Lower leg skin (tissue), 4 donors: Measurements from ENCODE around the gene SLC25A46. TPM values are rescaled to one million over a fixed set of nuclear protein-coding genes. Genes with fewer than 3 reads are reported as not detected.

Experiments used
- DNase-seq, 2 donors: peaks; one replicate each; pipeline ENCODE4 v3.0.0-alpha.2; 2019; ENCODE audit warnings: low spot score in 2 of 2
- H3K4me3 ChIP-seq: fragments of 200-600 bp; sonication (generic); 2 replicates; pipeline ENCODE4 v1.5.1; 2017; ENCODE audit warnings: mild to moderate bottlenecking, low read depth; ENCODE audit not compliant: poor library complexity, severe bottlenecking
- POLR2A ChIP-seq, 2 donors: fragments of 450-650 bp; IDR thresholded peaks; one replicate each; pipeline ENCODE4 v1.6.1; 2016 to 2017; ENCODE audit warnings: antibody characterized with exemption in 2 of 2, mild to moderate bottlenecking in 1 of 2, moderate library complexity in 1 of 2
- WGBS, 2 donors: methylation state at CpG; one replicate each; pipeline ENCODE4 v1.1.5; 2018; 5-methylcytosine and 5-hydroxymethylcytosine counted together
- intact Hi-C: fragments of 100-400 bp; cut with DNase I; formaldehyde crosslinking; loops from one replicate; pipeline ENCODE4 v1.15.0; 2023; ENCODE audit warnings: low total_unique reads
- total RNA-seq, 4 donors: library from RNA; depleted of rRNA; stranded (reverse); fragments of >200 nt; gene quantifications; one replicate each; pipeline ENCODE4 v1.1.0, GENCODE V29; 2016
- TF ChIP-seq, protein P1 (sequence below), 3 donors: fragments of 450-650 bp; IDR thresholded peaks; one replicate each; pipeline ENCODE4 v1.5.1; 2016; ENCODE audit warnings: antibody characterized with exemption in 3 of 3, mild to moderate bottlenecking in 3 of 3, moderate library complexity in 2 of 3

The SLC25A46 gene
- total RNA-seq, 4 donors from 2014 or later: 36.6 to 44.7 (median 43.4) TPM

DNA sequence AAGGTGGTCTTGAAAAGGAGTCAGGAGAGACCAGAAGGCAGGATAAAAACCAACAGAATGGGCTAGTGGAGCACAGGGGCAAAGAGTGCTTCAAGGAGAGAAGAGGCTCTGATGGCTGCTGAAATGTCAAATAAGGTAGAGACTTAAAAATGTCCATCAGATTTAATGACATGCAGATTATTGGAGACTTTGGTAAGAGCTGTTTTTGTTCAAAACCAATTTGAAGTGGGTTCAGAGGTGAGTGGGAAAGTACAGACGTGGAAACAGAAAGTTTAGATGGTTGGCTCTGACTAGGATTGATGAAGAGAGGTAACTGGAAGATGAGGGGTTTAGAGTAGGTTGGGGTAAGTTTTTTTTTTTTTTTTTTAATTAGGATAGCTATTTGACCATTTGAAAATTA is 14.1 kb downstream of the SLC25A46 start:
- H3K4me3 ChIP-seq: no peak overlapping the region
- no peak for DNase-seq
- TF ChIP-seq, protein P1, sequence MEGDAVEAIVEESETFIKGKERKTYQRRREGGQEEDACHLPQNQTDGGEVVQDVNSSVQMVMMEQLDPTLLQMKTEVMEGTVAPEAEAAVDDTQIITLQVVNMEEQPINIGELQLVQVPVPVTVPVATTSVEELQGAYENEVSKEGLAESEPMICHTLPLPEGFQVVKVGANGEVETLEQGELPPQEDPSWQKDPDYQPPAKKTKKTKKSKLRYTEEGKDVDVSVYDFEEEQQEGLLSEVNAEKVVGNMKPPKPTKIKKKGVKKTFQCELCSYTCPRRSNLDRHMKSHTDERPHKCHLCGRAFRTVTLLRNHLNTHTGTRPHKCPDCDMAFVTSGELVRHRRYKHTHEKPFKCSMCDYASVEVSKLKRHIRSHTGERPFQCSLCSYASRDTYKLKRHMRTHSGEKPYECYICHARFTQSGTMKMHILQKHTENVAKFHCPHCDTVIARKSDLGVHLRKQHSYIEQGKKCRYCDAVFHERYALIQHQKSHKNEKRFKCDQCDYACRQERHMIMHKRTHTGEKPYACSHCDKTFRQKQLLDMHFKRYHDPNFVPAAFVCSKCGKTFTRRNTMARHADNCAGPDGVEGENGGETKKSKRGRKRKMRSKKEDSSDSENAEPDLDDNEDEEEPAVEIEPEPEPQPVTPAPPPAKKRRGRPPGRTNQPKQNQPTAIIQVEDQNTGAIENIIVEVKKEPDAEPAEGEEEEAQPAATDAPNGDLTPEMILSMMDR (IDR thresholded peaks at IDR 0.05): no peak
- TF ChIP-seq POLR2A (IDR thresholded peaks at IDR 0.05): no peak
- intact Hi-C loops: loop anchor here (10.0 kb wide), 1 partner anchor 312 kb away; no protein-coding TSS in a partner anchor
- WGBS, 2 donors: 81 to 90% methylated on average over 1 of the region's 1 CpG

DNA sequence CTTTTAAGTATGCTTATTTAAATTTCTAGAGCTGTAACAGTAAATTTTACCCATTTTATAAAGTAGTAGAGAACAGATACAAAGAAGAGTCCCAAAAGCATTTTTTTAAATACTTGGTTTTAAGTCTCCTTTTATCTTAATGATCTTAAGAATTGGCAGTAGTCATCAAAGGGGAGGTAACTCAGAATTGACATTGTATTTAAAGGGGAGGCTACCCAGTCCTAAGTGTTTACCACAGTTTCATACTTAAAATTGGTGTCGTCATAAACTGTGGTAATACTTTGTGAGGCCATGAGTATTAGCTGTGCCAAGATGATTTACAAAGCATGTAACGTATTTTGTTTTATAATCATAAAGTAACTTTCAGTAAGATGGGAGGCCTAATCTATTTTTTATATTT is 14.8 kb downstream of the SLC25A46 start:
- intact Hi-C loops: loop anchor here (10.0 kb wide), 1 partner anchor 311 kb away; no protein-coding TSS in a partner anchor
- TF ChIP-seq POLR2A (IDR thresholded peaks at IDR 0.05): no peak
- TF ChIP-seq, protein P1 (IDR thresholded peaks at IDR 0.05): no peak
- 89 to 95% methylated on average over 2 of the region's 2 CpGs for WGBS, 2 donors
- no peak for DNase-seq
- H3K4me3 ChIP-seq: no peak overlapping the region

DNA sequence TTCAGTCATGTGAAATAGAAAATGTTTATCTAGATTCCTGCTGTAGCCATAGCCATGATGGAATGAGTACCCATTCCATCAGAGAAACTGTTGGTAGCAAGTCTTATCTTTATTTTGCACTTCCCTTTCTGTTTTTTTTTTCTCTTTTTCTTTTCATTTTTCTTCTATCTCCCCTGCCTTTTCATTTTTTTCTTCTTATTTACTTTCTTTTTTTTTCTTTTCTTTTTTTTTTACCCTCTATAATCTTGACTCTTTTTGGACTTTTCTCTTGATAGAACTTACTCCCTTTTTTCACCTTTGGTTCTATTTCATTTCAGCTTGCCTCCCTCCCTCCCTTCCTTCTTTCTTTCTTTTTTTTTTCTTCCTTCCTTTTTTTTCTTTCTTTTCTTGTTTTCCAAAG is 15.4 kb downstream of the SLC25A46 start:
- TF ChIP-seq, protein P1 (IDR thresholded peaks at IDR 0.05): no peak
- no peak for TF ChIP-seq POLR2A (IDR thresholded peaks at IDR 0.05)

DNA sequence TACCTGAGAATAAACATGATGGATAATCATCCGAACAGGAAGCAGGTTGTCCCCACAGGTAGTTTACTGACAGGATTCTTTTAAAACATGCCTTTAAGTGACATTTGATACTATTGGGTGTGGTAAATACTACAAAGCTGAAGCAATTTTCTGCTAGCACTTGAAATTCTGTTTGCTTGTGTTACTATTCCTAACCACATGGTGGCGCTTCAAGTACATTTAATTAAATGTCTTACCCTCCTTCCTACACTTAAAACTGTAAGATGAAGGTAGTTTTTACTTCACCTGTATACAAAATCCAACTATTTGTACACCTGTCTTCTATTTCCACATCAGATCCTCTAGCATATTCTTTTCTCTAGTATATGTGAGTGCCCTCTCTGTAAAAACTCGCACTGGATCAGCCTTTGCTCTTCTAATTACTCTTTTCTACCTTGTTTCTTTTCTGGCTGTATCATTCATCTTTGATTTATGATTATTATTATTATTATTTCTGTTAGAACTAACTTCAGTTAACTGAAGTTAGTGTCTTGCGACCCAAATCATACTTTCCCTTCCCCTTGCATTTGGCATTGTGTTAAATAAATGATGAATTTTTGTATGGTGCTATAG is 18.4 kb downstream of the SLC25A46 start:
- intact Hi-C loops: loop anchor here (10.0 kb wide), 1 partner anchor 308 kb away; no protein-coding TSS in a partner anchor
- WGBS, 2 donors: 52 to 53% methylated on average over 4 of the region's 4 CpGs
- DNase-seq: peak in 1 of 2 donors; percentile 18
- TF ChIP-seq POLR2A (IDR thresholded peaks at IDR 0.05): no peak
- TF ChIP-seq, protein P1 (IDR thresholded peaks at IDR 0.05): no peak
- H3K4me3 ChIP-seq: no peak overlapping the region

More for the DNA sequence above, 15.4 kb downstream of the SLC25A46 start:
- H3K4me3 ChIP-seq: no peak overlapping the region
- DNase-seq: no peak
- intact Hi-C loops: loop anchor here (10.0 kb wide), 1 partner anchor 311 kb away; no protein-coding TSS in a partner anchor

DNA sequence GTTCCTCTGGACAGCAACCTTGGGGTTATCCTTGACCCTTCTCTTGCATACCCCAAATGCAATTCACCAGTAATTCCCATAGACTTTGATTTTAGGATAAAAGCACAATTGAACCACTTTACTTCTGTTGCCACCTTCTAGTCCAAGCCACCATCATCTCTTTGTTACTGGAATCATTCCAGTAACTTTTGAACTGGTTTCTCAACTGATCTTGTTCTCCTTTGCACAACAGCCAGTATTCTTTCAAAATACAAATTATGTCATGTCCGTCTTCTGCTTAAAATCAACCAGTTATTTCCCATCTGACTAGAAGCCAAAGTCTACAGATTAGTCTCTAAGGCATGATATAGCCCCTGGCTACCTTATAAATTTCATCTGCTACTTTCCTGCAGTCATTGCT is 21.4 kb downstream of the SLC25A46 start:
- no peak for DNase-seq
- intact Hi-C loops: no loop called here
- 58 to 61% methylated on average over 1 of the region's 1 CpG for WGBS, 2 donors
- TF ChIP-seq, protein P1 (IDR thresholded peaks at IDR 0.05): no peak
- TF ChIP-seq POLR2A (IDR thresholded peaks at IDR 0.05): no peak
- no peak overlapping the region for H3K4me3 ChIP-seq
